ENCODE measurements around the gene AFG1L.
"Not testable (repeated sequence)": the region's sequence is repeated elsewhere in the genome, so short reads cannot be mapped to it uniquely, and the experiment has no call there.

Gene AFG1L

DNA sequence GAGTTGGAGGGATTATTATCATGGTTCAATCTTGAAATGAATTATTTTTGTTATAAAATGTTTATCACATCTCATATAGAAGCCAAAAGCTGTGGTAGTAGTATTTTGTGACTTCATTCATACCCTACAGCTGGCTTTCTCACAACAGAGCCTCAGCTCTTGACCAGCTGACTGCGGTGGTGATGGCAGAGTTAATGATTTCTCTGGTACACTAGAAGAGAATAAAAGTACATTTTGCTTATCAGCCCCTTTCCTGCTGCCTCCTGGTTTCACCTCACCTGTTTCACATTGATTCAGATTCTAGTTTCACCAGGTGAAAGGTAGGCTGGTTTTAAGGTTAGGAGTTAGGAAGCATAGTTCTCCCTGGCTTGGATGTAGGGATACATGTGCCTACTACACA, 55.7 kb downstream of the AFG1L start:
- no peak for DNase-seq (ENCODE audit: low read depth in 3 of 3)

DNA sequence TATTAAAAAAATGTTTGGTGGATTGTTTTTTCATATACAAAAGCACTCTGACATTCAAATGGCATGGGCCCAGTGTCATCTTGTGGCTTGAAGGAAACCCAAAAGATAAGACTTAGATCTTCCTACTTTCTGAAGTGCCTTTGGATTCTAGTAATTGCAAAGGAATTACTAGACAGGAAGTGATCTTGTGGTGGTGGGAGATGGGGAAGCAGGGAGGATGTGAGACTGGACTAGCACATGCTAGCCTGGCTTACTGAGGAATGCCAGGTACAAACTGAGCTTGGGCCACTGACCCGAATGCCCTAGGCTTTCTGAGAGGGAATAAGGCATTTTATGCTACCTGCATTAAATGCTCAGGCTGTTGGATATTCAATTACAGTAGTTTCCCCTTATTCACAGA, 59.0 kb downstream of the AFG1L start:
- no peak for DNase-seq (ENCODE audit: low read depth in 3 of 3)

DNA sequence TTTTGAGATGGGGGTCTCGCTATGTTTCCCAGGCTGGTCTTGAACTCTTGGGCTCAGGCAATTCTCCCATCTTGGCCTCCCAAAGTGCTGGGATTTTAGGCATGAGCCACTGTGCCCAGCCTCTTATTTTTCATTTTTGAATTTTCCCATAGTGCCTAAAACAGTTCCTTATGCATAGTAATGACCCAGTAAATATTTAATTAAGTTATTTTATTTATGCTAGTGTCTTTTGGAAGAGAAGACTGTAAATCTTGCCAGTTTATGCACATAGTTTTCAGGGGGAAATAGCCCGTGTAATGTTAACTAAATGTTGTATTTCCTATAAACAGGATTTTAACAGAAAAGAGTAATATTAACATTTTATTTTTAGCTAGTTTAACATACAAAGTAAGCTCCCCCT, 60.3 kb downstream of the AFG1L start:
- DNase-seq (ENCODE audit: low read depth in 3 of 3), result no peak

DNA sequence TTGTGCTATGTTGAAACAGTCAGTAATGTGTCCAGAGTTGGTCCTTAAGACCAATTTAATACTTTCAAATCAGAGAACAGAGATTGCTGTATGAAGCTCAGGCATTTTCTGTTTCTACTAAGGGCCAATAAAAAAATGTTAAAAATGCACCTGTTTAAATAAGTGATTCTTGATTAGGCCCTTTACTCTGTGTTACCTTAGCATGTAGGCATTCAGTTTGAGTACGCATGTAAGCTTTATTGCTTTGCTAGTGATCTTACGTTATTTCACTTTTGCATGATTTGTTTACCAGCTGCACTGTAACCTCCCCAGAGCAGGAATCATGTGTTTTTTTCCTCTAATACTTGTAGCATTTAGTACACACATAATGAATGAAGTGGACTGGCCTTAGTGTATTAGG, 61.0 kb downstream of the AFG1L start:
- no peak for DNase-seq (ENCODE audit: low read depth in 3 of 3)

DNA sequence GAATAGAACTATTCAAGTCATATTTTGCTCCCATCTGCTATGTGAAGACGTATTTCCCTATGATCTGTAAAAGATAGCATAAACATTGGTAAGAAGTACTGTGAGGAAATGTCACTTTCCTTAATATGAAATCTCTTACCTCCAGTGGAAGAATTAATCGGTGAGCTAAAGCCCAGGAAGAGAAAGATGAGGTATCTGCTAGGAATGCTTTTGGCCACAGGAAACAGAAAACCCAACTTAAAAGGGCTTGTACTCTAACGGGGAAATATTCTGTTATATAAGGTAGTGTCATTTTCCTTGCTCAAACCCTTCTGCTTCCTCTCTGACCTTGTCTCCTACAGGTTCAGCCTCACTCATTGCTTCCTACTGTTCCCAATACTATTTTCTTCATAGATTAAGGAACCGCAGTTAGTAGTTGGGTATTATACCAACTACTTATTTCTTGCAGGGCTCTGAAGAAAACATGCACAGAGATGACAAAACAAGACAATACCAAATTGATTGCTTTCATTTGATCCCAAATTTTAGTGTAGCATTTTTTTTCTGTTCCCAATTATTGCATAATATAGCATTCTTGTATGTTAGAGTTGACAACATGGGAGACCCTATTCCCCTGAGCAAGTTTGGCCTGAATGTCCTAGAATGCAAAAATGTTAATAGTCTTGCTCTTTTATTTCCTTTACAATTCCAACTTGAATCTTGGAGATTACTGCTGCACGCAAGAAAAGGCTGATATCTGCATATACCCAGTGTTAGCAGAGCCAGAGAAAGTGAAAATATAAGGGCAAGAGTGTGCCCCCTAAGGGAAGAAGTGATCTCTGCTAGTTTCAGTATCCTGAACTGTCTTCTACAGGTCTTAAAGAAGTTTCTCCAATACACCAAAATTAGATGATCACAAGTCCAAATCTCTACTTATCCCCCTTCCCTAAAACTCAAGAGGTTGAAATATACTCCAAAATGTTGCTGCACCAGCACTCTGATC, 65.3 kb downstream of the AFG1L start:
- DNase-seq (ENCODE audit: low read depth in 3 of 3), result no peak

DNA sequence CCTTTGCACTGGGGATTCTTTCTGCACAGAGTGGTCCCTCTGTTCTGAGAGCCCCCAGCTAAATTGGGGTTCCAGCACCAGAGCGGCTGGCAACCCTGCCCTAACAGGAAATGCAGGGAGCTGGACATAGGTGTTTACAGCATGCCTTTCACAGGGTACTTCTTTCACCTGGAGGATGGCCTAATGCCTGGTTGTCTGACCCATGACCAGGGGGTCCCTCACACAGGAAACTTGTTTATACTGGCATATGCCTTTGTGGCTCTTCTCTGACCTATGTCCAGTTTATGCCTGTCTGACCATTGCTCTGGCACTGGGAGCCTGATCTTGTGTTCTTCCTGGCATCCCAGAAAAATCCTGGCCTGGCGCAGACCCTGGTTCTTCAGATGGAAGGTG, 66.1 kb downstream of the AFG1L start:
- DNase-seq (ENCODE audit: low read depth in 3 of 3), result no peak

DNA sequence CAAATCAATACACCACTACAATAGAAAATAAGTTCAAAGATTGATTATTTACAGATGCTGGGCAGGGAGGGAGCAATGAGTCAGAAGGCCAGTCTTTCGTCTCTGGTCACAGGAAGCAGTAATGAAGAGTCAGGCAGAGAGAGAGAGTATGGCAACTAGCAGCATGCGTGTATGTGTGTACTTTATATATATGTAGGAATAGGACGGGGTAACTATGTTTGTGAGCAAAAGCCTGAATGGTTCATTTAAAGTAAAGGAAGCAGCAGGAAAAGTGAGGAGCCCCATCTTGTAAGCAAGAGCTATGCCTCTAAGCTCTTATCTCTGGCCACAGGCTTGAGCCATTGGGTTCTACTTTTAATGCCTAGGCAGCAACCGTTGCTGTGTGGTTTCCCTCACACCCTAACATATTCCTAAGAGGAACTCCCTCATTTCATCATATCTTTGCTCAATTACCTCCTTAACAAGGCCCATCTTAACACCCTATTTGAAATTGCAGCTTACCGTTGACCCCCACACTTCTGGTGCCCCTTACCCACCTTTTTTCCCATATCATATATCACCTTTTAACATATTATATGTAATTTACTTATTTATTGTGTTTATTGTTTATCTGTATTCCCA, 66.6 kb downstream of the AFG1L start:
- no peak for DNase-seq (ENCODE audit: low read depth in 3 of 3)

DNA sequence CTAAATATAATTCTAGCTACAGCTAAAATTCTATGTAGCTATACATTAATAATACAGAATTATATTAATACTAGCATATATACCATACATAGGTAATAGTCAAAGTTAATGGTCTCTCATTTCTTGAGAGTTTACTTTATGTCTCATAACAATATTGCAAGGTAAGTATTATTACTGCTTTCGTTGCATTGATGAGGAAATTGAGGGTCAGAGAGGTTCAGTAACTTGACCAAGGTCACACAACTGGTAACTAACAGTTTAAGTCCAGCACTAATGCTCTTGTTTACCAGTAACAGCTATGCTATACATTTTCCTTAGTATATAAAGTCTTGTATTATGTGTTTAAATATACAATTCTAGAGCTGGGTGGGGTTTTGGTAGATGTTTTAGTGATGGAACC, 67.6 kb downstream of the AFG1L start:
- no peak for DNase-seq (ENCODE audit: low read depth in 3 of 3)

DNA sequence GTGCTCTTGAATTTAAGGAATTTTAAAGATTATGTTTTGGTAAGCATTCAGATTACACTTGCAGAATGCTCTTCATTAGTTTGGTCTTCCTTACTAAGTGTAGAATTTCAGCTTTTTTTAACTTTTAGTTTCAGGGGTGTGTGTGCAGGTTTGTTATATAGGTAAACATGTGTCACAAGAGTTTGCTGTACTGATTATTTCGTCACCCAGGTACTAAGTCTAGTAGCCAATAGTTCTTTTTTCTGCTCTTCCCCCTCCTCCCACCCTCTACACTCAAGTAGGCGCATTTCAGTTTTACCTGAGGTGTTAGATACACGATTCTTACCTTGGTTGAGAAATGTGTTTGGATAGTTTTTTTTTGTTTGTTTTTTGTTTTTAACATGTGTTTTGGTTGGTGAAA, 68.3 kb downstream of the AFG1L start:
- no peak for DNase-seq (ENCODE audit: low read depth in 3 of 3)

DNA sequence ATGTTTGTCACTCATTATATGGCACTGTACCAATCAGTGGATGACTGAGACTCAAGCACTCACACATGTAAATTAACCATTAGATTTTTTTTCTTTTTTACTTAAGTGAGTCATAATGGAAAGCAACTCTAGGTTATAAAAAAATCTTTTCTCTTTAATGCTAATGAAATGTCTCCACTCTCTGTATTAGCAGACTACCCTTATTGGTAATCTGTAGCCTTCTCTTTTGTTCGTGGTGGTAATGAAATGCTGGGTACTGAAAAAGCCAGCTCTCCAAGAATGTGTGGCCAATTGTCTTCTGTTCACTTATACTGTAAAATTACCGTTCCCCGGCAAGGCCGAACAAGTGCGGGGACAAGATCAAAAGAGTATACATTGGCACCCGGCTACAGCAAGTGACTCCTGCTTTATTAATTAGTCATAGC, 69.0 kb downstream of the AFG1L start:
- no peak for DNase-seq (ENCODE audit: low read depth in 3 of 3)

DNA sequence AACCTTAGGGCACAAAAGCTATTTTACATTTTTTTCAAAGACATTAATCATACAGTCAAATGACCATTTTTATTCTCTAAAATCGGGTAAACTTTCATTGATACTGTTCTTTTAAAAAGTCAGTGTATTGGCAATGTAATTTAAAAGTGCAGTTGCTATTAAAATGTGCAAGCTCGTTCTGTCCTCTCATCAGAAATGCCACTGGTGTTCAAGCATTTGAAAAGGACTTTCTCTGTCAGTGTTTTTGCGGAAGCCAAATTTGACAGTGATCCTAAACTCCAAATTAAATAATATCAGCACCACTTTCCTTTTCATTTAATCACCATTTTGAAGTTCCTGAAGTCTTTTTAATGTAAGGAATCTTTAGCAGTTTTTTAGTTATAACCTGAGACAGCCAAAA, 69.6 kb downstream of the AFG1L start:
- no peak for DNase-seq (ENCODE audit: low read depth in 3 of 3)

DNA sequence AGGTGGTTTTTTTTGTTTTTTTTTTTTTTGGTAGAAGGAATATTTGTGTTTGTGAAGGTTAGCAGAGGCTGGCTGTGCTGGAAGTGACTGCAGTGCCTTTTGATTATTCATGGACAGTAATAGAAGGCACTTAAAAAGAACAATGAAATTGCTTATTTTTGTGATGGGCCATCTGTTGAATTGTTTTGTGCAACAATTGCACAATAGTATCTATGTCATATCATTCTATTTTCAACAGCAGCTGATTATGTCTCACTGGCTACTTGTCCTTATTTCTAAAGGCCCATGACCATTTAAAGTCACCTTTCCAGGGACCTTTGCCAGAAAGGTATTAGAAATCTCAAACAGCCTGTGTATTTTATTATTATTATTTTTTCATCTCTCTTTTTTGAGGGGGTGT, 70.6 kb downstream of the AFG1L start:
- DNase-seq (ENCODE audit: low read depth in 3 of 3), result no peak

DNA sequence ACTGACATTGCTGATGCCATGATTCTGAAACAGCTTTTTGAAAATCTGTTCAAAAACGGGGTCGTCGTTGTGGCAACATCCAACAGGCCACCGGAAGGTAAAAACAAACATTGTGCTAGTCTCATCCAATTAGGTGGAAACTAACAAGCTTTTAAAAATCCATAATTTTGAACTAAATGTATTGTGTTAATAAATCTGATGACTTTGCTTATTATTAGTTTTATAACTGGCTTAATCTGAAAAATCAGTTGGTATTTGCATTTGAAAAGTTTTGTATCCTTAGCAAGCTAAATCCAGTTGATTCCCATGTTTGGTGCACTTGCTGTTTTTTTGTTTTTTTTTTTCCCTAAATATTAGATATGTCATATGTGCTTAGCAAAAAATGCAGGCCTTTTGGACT, 71.4 kb downstream of the AFG1L start:
- DNase-seq (ENCODE audit: low read depth in 3 of 3), result no peak

DNA sequence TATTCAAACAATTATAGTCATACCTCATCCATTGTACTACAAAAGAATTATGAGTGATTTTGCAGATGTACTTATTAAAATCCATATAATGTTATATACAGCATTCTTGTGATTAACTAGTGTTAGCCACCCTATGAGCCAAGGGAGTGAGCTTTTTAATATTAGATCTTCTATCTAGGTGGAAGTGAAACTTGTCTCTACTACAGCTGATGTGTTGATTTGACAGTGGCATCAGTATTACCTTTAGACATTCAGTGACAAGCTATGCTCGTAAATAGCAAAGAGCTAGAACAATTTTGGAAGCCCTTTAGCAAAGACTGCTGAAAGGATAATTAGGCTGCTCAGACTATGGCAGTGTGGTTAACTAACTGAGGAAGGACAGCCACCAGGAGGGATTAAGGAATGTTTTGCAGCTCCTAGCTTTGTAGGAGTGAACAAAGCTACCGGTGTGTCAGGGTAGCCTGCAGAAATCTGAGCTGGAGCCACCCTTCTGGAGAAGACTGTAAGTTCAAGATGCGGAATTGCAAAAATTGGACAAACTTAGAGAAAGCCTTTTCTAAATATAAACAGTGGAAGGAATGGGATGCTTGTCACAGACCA, 73.7 kb downstream of the AFG1L start:
- DNase-seq (ENCODE audit: low read depth in 3 of 3), result no peak

DNA sequence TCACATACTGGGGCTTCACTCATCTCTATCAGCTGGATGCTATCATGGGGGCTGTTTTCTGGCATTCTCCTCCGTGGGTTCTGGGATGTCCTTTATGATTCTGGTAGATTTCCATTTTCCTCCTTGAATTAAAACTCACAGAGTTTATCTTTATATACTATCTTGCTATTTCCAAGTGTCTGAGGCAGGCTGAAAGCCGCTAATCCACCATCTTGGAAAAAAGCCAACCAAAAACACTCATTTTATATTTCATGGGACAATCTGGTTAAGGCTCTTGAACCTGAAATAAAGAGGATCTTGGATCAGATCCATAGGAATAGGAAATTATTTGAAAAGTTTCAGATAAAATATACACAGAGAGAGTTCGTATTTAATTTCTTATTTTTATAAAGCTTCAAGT, 86.0 kb downstream of the AFG1L start:
- DNase-seq (ENCODE audit: low read depth in 3 of 3), result no peak

DNA sequence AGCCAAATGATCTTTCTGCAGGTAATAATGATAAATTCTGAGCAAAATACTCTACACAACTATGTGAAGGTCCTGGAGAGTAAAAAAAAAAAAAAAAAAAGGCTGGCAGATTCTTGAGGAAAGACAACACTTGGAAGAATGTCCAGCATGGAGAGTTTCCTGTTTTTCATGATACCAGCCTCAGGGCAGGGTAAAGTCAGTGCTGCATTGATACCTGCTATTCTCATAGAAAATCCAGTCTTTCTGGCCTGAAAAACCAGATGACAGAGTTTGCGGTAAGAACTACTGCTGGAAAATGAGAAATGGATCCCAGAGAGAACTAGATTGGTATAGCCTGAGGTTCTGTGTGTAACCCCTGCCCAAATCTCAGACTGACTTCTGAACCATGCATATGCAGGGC, 89.1 kb downstream of the AFG1L start:
- no peak for DNase-seq (ENCODE audit: low read depth in 3 of 3)

DNA sequence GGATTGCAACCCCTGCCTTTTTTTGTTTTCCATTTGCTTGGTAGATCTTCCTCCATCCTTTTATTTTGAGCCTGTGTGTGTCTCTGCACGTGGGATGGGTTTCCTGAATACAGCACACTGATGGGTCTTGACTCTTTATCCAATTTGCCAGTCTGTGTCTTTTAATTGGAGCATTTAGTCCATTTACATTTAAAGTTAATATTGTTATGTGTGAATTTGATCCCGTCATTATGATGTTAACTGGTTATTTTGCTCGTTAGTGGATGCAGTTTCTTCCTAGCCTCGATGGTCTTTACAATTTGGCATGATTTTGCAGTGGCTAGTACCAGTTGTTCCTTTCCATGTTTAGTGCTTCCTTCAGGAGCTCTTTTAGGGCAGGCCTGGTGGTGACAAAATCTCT, 94.3 kb downstream of the AFG1L start:
- DNase-seq (ENCODE audit: low read depth in 3 of 3), result not testable (repeated sequence)

DNA sequence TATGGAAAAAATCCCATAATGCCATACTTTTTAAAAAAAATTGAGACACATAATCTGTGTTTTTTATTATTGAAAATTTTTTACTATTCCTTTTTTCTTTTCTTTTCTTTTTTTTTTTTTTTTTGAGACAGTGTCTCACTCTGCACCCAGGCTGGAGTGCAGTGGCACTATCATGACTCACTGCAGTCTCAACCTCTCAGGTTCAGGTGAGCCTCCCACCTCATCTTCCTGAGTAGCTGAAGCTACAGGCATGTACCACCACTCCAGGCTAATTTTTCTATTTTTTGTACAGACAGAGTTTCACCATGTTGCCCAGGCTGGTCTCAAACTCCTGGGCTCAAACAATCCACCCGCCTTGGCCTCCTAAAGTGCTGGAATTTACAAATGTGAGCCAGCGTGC, 100.4 kb downstream of the AFG1L start:
- no peak for DNase-seq (ENCODE audit: low read depth in 3 of 3)

DNA sequence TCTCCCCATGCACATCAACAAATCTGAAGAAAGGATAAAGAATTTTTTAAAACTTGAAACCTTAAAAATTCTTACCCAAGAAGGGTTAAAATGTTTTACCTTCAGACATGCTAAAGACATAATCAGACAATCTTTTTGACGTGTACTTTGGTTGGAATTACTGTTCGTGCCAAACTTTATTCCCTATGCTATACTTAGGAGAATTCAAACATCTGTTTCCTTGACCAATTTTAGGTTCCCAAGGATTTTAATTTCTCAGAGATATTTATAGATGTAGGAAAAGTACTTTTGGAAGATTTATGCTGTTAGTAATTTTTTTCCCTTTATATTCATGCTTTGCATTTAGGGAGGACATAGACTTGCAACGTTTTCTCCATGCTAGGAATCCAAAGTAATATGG, 108.4 kb downstream of the AFG1L start:
- no peak for DNase-seq (ENCODE audit: low read depth in 3 of 3)

DNA sequence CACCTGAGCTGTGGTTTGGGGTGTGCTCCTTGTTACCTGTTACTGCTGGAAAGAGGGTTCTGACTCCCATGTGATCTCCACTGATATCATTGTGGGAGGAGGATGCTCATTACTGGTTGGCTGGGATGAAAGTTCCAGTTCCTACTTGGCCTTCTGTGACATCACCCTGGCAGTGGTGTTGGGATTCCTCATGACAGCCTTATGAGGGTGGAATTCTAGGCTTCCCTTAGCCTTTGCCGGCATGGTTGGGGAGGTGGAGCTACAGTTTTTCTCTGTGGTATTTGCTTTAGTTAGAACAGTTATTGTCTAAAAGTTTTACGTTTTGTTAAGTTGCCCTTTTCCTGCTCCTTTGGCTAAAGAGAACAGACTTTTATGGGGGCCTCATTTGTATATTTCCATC, 112.1 kb downstream of the AFG1L start:
- no peak for DNase-seq (ENCODE audit: low read depth in 3 of 3)

DNA sequence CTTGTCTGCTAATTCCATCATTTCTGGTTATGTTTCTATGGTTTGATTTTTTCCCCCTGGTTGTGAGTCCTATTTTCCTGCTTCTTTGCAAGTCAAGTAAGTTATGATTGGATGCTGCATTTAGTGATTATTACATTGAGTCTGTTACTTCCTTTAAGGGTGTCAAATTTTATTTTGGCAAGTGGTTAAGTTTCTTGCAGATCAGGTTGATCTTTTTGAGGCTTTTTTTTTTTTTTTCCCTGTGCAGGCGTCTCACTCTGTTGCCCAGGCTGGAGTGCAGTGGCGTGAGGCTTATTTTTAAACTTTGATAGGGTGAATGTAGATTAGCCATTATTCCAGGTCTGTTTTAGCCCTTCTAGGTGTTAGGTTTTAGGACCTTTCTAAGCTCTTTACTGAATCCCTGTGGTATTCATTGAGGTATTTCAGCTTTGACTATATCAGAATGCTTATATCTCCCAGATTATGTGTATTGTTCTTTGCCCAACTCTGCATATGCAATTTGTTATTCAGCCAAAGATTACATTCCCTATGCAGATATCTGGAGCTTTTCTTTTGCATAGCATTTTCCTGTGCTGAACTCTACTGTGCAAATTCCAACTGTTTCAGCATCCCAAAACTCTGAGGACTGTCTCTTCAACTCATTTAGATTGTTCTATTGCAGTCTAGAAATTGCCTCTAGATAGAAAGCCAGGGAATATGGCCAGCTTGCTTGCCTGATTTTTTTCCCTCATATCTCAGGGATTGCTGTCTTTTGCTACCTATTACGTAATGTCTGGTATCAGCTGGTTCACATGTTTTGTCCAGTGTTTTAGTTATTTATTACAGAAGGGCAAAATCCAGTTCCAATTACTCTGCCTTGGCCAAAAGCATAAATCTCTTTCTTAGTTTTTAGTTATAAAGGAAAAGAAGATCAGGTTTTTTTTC, 113.3 kb downstream of the AFG1L start:
- DNase-seq (ENCODE audit: low read depth in 3 of 3), result no peak

DNA sequence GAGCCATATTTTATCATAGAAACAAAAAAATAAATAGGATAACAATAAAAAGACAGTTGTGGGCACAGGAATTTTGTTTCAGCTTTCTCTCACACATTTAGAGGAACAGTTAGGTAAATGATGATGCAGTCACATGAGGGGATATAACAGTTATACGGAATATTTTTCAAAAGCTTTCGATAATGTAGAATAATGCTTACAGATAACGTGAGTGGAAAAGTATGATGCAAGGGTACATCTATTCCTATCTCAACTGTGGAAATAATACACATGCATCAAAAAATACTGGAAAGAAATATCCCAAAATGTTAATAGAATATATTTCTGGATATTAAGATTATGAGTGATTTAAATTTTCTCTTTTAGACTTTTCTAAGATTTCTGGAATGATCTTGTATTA, 114.0 kb downstream of the AFG1L start:
- DNase-seq (ENCODE audit: low read depth in 3 of 3), result no peak

All from stimulated activated CD4-positive, alpha-beta T cell treated with anti-CD3 and anti-CD28 coated beads, TNF-alpha, amount 100 ng/mL, for 48 hours (primary cell).